Measurements from ENCODE around the gene PARVG. TPM values are rescaled to one million over a fixed set of nuclear protein-coding genes. Genes with fewer than 3 reads are reported as not detected.

Gene PARVG
- total and polyA plus RNA-seq, 10 of the 15 experiments (the other 5 are each of a cell fraction or from before 2014, with no cell fraction given): 6.3 to 123 (median 71.9) TPM

DNA sequence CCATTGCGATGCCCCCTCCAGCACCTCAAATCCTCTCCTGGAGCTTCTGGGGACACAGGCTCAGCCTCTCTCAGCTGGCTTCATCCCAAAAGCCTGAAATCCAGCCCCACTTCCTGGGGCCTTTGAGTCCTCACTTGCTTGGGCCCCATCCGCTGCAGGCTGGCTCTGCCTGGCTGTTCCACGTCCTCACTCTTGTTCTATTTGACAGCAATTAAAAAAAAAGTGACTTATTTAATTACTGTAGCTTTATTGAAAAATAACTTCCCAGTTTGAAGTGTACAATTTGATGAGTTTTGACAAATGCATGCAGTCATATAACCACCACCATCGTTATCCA is 27.2 kb downstream of the PARVG start (continued):
- TF ChIP-seq E2F8 (IDR thresholded peaks at IDR 0.05; ENCODE audit: low read depth, partially characterized antibody) (no peak), FOS (IDR thresholded peaks at IDR 0.05; ENCODE audit: borderline replicate concordance, extremely low read depth, insufficient read length) (no peak), ETV6 (conservative IDR thresholded peaks at IDR 0.05 in 1 of 2, IDR thresholded peaks at IDR 0.05 in 1 of 2; ENCODE audit: borderline replicate concordance in 1 of 2, low read depth in 1 of 2) (no peak), YBX1 (IDR thresholded peaks at IDR 0.05) (no peak), ATF7 (IDR thresholded peaks at IDR 0.05; ENCODE audit: low read depth) (no peak), NFXL1 (IDR thresholded peaks at IDR 0.05; ENCODE audit: borderline replicate concordance) (no peak)

GRCh38 chr22:44209343-44209742 is 28.6 kb downstream of the PARVG start:
- no peaks in the 10 kb centered on the region; the same call in 2 of the 3 replicates for H3K9me3 ChIP-seq (replicated peaks; ENCODE audit: control insufficient read depth, insufficient read depth, low read length)
- SMC1A ChIA-PET (ENCODE audit: uncharacterized antibody, unreplicated experiment): no interaction called here
- RAD21 ChIA-PET (ENCODE audit: unreplicated experiment): no interaction called here
- no peak overlapping the region for H3K4me3 ChIP-seq
- no peak overlapping the region for H2AFZ ChIP-seq (ENCODE audit: control insufficient read depth, low read depth, low read length)
- H4K20me1 ChIP-seq (ENCODE audit: control insufficient read depth, insufficient read depth): no peaks in the 10 kb centered on the region
- TF ChIP-seq MEF2B (IDR thresholded peaks at IDR 0.05; ENCODE audit: partially characterized antibody, poor library complexity, severe bottlenecking) (no peak), HDAC6 (IDR thresholded peaks at IDR 0.05; ENCODE audit: unreplicated experiment) (no peak), CUX1 (IDR thresholded peaks at IDR 0.05; ENCODE audit: insufficient replicate concordance, low read depth, low read length) (no peak), CREB1 (IDR thresholded peaks at IDR 0.05; ENCODE audit: low read depth) (no peak)
- TF ChIP-seq, protein P1, sequence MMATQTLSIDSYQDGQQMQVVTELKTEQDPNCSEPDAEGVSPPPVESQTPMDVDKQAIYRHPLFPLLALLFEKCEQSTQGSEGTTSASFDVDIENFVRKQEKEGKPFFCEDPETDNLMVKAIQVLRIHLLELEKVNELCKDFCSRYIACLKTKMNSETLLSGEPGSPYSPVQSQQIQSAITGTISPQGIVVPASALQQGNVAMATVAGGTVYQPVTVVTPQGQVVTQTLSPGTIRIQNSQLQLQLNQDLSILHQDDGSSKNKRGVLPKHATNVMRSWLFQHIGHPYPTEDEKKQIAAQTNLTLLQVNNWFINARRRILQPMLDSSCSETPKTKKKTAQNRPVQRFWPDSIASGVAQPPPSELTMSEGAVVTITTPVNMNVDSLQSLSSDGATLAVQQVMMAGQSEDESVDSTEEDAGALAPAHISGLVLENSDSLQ (IDR thresholded peaks at IDR 0.05): no peak
- no peak overlapping the region for H3K27ac ChIP-seq (ENCODE audit: control insufficient read depth, insufficient read depth)
- 57% methylated on average over 3 of the region's 3 CpGs for WGBS (ENCODE audit: insufficient coverage, insufficient replicate concordance, low lambda C conversion rate, missing lambda C conversion rate)
- no peaks in the 10 kb centered on the region for H3K27me3 ChIP-seq (replicated peaks in 1 of 2; ENCODE audit: control insufficient read depth in 2 of 2, insufficient read depth in 2 of 2, low read length in 1 of 2)
- no TSS peak for BruUV-seq (replicated peaks)
- CTCF ChIA-PET: no interaction called here
- H3K79me2 ChIP-seq (ENCODE audit: control insufficient read depth, insufficient read depth, low read length): no peaks in the 10 kb centered on the region
- in situ Hi-C loops (cut with MboI): no loop called here
- FAIRE-seq: no peak
- no peak for DNase-seq (ENCODE audit: low read depth, low spot score)
- intact Hi-C loops (cut with micrococcal nuclease; ENCODE audit: unreplicated experiment): no loop called here
- H3K4me1 ChIP-seq (ENCODE audit: control insufficient read depth, insufficient read depth, low read length): peaks cover 12% of the 10 kb centered on the region
- no peaks in the 10 kb centered on the region for H3K36me3 ChIP-seq (ENCODE audit: control insufficient read depth in 2 of 2, insufficient read depth in 2 of 2, low read length in 1 of 2)
- POLR2A ChIA-PET: no interaction called here
- no peak for ATAC-seq
- no peak overlapping the region for H3K4me2 ChIP-seq (ENCODE audit: control insufficient read depth, insufficient read depth)
- no peak overlapping the region for H3K9ac ChIP-seq (ENCODE audit: control insufficient read depth, insufficient read depth, low read length)

All from GM12878 (cell line).